ENCODE measurements around the gene SLC6A2.
"Not testable (repeated sequence)": the region's sequence is repeated elsewhere in the genome, so short reads cannot be mapped to it uniquely, and the experiment has no call there.

SLC6A2 gene

DNA sequence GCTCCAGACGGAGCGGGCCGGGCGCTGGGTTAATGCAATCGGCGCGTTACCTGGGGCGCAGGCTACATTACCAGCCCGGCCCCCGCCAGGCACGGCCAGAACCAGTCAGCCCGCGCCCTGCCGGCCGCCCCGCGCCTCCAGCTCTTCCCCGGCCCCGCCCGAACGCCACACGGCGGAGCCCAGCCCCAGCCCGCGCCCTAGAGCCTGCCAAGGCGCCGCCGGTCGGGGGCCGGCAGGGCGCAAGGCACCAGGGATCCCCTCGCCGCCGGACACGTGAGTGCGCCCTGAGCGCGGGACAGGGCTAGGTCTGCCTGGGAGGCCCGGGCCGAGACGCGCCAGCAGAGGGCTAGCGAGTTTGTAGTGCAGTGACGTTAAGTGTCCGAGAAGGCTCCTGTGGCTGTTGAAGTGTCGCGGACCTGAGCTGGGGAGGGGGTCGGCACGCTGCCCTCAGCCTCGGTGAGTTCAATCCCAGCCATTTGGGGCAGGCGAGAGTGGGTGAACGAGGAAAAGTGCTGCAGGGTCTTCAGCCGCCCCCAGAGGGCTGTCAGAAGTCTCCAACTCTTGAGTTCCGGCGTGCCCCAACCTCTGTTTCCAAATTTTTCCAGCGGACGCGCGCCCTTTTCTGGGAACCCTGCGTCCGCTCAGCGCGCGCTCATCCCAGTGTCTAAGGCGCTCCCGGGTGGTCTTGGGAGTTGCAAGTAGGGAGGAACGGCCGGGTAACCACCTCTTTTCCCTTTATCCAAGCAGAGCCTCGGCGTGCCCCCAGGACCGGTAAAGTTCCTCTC, at the start of gene SLC6A2:
Gene SLC6A2 (plus strand): TSS at position 92 of the 785 bp plus-strand sequence. CDS start 707 bp downstream, outside the sequence.
- DNase-seq, result no peak

DNA sequence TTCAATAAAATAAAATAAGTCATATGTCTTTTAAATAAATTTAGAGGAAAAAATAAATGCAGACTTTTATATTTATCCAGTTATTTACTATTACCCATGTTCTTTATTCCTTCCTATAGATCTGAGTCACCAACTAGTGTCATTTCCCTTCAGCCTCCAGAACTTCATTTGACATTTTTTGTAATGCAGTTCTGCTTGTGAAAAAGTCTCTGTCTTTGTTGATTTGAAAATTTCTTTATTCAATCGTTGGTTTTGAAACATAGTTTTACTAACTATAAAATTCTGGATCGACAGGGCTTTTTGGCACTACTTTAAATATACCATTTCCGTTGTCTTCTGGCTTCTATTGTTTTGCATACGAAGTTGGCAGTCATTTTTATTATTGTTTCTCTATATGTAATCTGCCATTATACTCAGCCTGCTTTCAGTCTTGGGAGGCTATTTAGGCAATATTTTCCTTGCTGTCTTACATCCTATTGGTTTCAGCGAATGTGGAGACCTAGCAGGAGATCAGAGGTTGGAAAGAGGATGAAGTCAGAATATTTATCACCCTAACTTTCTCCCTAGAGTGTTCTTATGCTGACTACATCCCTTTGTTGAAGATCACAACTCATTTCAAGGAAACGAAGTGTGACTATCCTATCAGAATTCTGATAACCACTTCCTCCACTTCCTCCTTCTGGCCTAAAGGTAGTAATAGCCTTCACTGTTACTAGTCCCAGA, 42.0 kb upstream of the SLC6A2 start:
- DNase-seq, result no peak

DNA sequence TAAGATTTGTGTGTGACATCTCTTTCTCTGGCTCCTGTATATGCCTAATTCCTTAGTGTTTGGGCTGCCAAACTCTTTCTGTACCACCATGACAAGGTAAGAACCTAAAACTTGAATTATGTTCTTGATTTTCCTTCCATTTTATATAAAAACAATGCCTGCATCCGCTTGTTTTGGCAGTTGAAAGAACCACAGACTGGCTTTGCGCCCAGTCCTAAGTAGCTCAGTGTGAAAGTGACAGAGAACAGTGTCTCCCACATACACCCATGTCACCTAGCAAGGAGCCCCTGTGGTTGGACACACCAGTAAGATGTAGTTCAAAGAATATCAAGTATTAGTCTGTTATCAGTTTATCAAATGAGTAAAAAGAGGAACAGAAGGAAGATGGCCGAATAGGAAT, 40.7 kb upstream of the SLC6A2 start:
- no peak for DNase-seq

DNA sequence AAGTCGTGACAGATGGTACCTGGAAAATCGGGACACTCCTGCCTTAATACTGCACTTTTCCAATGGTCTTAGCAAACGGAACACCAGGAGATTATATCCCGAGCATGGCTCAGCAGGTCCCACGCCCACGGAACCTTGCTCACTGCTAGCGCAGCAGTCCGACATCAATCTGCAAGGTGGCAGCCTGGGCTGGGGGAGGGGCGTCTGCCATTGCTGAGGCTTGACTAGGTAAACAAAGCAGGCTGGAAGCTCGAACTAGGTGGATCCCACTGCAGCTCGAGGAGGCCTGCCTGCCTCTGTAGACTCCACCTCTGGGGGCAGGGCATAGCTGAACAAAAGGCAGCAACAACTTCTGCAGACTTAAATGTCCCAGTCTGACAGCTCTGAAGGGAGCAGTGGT, 40.1 kb upstream of the SLC6A2 start:
- not testable (repeated sequence) for DNase-seq

DNA sequence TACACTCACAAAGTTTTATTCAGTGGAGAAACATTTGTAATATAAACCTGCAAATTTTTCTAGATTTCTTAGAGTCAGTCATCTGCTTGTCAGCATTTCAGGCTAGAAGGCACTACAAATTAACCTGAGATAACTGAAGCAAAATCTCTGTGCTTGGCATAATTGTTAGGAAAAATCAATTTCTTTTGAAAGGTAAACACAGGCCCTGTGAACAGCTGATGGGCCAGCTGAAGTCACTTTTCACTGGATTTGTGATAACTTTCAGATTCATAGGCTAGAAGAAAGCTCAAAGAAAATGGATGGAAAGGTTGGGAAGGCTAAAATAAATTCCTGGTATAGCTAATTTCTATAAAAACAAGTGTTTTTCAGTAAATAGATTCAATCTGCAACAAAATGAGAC, 34.0 kb upstream of the SLC6A2 start:
- no peak for DNase-seq

DNA sequence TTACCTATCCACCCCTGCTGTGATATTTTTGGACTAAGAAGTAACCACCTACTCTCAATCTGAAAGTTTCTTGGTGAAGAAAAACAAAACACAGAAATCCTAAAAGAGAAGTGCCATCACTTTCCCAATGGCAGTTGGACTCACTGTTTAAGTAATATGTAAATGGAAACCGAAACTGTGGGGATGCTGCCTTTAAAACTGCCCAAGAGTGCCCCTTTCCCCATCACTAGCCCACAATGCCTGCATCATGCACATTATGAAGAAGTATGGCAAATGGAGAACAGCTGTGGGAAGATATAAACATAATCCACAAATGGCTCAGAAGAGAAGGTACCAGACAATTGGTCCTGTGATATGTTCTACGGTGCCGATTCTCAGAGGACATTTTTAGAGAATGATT, 33.5 kb upstream of the SLC6A2 start:
- DNase-seq, result no peak

DNA sequence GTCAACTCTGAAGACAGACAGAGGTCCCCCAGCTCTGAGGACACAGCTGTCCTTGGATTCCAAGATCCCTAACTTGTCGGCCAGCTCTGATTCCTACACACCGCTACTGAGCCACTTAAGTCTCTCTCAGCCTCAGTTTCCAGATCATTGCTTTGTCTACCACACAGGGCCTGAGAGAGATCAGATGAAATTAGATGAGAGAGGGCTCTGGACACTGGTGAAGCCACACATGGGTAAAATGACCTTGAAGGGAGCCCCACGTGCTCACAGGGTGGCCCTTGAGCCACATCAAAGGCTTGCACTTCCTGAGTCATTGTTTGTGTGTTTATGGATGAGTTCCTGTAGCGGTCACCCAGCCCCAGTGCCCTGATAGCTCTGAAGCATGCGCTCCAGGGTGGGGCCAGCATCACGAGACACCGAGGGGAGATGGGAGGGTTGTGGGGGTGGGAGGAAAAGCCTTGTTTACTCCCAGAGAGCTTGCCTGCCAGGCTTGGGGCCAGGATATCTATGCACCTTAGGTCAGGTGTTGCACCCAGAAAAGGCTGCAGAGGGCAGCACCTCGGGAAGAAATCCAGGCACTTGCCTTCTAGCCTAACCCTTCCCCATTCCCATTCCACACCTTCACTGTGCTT, 32.7 kb upstream of the SLC6A2 start:
- DNase-seq, result no peak

DNA sequence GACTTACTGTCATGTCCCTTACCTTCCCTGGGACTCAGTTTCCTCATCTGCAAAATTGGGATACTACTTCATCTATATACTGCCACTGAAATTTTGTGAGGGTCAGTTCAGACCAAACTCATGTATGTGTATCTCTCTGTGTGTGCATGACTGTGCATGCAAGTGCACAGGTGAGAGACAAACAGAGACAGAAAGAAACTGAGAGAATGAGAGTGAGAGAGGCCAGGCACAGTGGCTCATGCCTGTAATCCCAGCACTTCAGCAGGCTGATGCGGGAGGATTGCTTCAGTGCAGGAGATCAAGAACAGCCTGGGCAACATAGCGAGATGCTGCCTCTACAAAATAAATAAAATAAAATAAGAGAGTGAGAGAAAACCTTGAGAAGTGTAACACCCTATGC, 32.1 kb upstream of the SLC6A2 start:
- no peak for DNase-seq

DNA sequence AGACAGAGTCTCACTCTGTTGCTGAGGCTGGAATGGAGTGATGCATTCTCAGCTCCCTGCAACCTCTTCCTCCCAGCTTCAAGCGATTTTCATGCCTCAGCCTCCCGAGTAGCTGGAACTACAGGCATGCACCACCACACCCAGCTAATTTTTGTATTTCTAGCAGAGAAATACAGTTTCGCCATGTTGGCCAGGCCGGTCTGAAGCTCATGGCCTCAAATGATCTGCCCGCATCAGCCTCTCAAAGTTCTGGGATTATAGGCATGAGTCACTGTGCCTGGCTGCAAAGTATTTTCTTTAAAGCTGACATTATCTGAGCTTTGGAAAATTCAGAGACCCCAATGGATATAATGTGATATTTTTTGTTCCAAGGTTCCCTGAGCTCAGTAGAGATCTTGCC, 31.1 kb upstream of the SLC6A2 start:
- DNase-seq, result no peak

DNA sequence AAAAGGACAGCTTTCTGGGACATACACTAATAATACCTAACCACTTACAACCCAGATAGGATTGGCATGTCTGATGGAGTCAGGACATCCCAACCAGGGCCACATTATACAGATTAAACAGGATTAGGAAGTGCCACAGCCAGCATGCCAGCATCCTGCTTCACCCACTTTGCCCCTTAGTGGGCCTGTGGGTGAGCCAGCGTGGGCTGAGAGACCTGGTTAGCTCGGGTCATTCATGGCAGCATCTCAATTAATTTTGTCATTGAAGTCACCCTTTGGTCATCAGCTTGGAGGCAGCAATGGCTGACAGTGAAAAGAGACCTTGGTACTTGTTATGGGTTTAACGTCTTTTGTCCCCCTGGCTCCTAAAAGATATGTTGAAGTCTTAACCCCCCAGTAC, 29.9 kb upstream of the SLC6A2 start:
- no peak for DNase-seq

DNA sequence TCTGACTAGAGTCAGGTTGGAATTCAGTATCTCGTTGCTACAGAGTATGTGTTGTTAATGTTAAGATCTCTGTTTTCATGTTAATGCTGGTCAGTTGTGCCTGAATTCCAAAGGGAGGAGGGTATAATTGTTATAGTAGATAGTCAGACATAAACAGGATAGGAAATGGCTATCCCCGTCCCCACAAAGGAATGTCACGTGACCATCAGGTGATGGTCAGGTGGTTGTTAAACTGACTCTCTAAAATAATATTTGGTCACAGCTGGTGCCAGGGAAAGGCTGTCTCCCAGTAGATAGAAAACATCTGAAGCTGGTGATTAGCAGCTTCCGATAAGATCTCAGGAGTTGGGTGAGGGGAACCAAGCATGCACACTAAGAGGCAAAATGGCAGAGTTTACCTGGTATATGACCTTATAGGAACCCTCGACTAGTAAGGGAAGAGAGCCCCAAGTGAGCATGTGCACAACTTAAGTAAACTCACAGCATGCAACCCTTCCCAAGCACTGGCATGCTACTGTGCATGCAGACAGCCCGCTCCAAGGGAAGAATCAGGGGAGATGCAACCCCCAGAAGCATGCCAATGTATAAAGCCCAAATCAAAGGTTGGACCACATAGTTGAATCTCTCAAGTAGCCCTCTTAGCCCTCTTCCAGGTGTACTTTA, 27.4 kb upstream of the SLC6A2 start:
- DNase-seq, result no peak

DNA sequence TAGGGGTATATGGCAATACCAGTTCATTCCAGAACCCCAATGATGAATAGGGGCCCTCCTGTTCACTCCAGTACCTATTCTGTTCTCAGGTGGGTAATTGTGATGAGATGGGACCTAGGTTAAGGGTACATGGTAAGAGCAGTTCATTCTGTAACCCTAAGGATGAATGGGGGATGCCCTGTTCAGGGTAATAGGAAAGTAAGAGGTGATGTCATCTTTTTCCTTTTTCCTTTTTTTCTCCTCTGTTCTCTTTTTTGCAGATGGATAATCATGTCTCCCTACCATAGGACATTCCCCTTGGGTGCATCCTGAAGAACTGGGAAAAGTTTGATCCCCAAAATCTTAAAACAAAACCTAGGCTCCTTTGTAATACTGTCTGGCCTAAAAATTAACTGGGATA, 25.0 kb upstream of the SLC6A2 start:
- DNase-seq, result no peak

DNA sequence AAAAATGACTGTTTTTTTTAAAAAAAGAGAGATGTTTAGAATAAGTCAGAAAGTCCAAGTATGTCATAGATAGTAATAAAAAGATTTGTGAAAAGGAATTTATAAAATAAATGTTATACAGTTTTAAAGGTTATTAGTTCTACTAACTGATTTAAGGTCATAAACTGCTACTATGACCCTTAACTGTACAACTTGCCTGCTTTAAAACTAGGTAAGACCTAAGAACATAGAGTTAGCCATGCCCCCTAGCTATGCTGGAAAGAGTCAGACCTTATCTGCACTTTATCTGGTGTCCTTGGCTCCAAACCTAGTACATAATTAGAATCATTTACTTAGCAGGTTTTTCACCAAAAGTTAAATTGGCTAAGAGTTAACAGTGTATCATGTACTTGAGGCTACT, 23.5 kb upstream of the SLC6A2 start:
- DNase-seq, result no peak

DNA sequence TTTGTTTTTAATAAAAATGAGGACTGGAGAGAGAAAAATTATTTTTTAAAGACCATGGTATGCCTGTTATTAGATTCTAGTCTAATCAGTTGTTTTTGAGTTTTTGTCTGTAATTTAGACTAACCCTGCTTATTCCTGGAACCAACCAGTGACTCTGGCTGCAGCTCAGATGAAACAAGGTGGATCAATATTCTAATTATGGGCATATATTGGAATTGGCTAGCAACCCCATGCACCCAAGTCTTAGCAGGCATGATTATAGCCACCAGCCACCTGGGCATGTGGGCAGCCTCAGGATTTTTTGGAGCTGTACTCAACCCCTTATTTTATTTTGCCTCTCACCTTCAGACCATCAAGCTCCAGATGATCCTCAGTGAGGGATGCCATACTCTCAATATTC, 21.6 kb upstream of the SLC6A2 start:
- no peak for DNase-seq

DNA sequence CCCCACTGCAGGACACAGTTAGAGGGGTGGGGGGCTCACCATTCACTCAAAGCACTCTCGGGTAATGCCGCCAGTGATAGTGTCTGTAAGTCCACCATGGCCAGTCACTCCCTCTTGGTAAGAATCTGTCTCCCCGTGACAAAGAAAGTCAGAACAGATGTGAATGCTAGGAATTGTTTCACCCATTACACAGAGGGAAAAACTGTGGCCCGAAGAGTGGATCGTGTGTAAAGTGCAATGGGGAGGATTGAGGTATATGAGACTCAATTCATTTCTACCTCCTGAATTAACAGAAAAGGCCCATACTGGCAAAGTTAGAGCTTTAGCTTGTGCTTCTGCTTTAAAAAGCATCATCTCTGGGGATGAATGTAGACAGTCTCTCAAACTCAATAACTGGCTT, 17.5 kb upstream of the SLC6A2 start:
- DNase-seq, result no peak

DNA sequence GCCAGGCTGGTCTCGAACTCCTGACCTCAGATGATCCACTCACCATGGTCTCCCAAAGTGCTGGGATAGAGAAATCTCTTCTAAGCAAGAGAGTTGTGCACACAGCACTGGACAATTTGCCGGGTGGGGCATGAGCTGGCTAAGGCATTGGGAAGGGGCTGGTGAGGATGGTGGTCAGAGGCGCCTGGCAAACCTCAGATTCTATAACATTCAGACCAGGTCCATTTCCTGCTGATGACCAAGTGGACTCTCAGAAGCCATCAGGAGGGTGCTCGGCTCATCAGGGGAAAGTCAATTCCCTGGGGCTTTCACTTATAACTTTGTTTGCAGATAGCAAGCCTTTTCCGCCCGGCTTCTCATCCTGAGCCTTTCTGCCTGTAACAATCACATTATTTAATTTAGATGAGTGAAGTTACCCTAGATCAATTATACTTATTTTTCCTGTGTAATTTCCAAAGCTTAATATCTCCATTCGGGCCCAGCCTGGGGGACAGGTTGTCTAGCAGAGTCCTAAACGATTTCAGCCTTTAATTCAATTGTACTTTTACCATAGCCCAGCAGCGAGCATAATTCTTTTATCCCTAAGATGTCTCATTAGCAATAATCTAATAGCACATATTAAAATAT, 15.0 kb upstream of the SLC6A2 start:
- DNase-seq, result no peak

DNA sequence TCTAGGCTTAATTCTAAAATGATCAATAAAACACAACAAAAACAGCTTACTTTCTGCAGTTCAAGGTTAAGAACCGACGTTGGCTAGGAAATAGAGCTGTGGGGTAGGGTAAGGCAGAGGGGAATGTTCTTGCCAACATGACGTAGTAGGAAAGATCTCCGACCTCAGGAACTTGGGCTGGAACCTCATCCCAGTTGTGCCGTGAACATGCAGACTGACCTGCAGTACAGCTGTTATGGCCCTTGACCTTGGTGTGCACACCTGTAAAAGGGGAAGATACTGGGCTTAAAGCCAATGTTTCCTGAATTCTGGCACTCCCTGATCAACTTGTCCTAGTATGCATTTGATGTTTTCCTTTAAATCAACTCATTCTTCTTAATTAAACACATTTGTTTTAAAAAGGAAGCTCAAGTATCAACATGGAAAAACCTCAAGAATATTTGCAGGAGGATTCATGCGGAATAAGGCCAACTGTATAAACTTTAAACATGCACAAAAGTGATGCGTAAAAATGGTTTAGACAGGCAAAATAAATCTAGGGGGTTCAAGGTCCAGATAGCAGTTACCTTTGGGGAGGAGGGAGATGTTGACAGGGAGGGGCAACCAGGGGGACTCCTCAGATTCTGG, 14.2 kb upstream of the SLC6A2 start:
- DNase-seq, result no peak

DNA sequence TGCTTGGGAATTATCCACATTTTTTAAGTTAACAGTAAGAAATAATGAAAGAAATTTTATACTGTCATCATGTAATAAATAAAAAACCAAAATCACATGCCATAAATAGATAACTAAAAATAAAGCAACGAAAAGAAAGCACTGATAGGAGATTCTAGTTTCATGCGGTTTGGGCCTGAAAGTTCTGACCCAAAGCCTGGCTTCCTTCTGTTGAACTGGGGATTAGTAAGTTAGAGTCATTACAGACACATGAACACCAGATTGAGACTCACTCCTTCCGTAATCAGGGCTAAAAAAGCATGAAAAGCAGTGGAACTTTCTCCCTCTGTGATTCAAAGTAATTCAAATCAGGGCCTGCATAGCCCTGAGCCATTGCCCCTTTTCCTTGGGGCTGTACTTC, 13.2 kb upstream of the SLC6A2 start:
- no peak for DNase-seq

DNA sequence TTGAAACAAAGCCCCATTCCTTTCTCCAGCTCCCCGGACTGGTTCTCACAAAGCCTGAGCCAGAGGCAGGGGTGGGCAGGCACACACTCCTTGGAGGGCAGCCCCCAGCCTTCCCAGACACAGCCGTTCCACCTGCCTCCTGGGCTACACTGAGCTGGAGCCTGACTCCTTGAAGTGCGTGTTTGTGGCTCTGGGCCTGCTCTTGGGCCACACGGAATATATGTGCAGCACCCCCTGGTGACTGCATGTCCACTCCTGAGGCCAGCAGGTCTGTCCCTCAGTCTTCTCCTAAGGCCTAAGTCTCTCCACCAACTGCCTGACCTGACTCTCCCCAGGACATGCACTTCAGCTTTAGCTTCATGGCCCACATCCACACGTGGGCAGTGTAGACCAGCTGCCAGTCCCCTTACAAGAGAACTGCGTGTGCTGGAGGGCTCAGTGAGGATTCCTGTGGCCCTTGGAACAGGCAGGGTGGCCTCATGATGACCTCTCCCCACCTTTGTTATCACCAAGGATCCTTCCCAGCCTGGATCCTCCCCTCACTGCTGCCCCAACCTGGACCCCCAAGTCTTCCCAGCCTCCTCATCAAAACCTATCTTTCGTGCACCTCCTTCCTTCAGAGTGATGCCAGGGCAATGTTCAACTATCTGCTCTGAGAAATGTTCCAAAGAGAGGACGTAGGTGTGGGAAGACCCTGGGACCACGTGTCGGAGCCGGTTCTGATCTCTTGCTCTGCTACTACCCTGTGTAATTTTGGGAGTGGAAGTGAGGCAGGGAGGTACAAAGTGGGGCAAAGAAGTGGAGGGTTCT, 12.4 kb upstream of the SLC6A2 start:
- DNase-seq, result no peak

DNA sequence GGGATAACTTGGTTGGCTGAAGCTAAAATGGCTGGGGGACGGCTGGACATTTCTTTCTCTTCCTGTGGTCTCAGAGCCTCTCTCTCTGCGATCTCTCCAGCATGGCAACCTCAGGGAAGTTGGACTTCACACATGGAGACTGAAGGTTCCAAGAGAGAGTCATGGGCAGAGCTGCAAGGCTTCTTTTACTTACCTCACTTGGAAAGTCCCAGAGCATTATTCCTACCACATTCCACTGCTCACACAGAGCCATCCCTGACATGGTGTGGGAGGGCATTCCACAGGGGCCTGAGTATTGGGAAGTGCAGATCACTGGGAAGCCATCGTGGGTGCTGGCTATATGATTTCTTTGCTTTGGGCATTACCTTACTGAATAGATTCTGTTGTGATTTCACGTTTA, 9.8 kb upstream of the SLC6A2 start:
- no peak for DNase-seq

DNA sequence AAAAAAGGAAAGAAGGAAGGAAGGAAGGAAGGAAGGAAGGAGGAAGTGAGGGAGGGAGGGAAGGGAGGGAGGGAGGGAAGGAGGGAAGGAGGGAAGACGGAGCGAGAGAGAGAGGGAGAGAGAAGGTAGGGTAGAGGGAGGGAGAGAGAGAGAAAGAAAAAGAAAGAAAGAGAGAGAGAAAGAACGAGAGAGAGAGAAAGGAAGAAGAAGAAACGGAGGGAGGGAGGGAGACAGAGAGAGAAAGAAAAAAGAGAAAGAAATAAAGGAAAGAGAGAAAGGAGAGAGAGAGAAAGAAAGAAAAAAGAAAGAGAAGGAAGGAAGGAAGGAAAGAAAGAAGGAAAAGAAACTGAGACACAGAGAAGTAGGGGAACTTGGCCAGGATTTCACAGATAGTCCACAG, 8.4 kb upstream of the SLC6A2 start:
- DNase-seq, result no peak

DNA sequence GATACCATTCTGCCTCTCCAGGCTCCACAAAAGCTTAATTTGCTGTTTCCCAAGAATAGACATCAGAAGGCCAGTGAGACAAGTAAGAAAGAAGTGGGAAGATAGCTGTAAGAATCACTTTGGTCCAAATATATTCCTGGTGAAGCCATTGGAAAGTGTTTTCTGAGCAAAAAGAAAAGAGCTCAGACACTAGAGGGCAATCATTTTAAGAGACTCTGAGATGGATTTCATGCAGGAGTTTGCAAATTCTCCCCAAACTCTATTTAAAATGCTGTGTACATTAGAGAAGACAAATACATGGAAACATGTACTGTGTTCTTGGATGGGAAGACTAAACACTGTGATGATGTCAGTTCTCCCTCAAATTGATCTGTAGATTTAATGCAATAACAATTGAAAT, 8.0 kb upstream of the SLC6A2 start:
- DNase-seq, result no peak
